HG03066 (cell line): ENCODE measurements around the gene GON4L.
"Not testable (repeated sequence)": the region's sequence is repeated elsewhere in the genome, so short reads cannot be mapped to it uniquely, and the experiment has no call there.

Experiments used
- ATAC-seq: cut with Tn5 transposase; IDR thresholded peaks from one replicate; pipeline ENCODE4 v1.9.1; 2021; ENCODE audit warnings: low read depth; ENCODE audit not compliant: unreplicated experiment

Gene GON4L

DNA sequence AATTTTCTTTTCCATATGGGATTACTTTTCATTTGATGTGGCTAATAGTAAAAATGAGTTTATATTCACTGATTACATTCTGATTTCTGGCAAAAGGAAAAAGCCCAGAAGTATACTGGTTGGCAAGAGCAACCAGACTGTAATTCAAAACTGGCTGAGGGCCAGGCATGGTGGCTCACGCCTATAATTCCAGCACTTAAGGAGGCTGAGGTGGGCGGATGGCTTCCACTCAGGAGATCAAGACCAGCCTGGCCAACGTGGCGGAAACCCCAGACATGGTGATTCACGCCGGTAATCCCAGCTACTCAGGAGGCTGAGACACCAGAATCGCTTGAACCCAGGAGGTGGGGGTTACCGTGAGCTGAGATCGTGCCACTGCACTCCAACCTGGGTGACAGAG is 16.8 kb upstream of the GON4L start:
- ATAC-seq, result no peak

DNA sequence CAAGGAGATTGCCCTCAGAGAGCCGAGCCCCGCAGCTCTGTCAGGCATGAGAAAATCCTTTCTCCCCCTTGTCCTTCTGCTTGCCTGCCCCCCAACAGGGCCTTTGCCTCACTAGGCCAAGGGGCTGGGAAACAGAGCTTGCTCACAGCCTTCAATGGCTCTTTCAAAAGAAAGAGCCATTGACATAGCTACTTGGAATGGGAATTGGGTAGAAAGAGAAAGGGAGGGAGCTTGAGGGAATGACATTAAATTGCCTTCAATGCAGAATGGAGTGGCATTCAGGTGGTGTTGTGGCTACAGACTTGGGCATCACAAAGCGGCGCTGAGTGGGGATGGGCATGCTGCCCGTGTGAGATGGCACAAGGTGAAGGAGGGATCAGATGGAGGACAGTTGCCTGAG is 15.5 kb upstream of the GON4L start:
- no peak for ATAC-seq

DNA sequence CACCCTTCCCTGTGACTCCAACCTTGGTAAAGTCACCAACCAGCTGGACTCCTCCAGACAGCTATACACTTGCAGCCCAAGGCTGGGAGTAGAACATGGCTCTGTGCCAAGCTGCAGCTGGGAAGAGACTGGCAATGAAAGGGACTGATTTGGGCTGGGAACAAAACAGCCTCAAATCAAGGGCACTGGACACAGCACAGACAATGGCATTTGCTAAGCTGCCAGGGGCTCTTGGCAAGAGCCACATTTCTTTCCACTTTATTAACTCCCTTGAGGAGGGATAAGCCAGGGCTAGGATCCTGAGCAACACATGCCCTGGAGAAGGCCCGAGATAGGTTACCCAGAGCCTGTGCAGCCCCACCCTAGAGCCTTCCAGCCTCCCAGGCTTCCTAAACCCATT is 14.4 kb upstream of the GON4L start:
- ATAC-seq, result no peak

DNA sequence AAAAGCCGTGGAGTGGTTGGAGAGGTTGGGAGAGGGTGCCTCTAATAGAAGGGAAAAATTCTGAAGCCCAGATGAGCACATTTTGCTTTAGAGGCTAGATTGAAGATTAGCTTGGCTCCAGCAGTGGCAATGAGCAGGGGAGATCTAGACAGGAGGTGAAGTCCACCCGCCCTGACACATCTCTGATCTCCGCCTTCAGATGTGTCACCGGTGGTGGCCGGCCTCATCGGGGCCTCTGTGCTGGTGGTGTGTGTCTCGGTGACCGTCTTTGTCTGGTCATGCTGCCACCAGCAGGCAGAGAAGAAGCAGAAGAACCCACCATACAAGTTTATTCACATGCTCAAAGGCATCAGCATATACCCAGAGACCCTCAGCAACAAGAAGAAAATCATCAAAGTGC is 10.8 kb upstream of the GON4L start:
- no peak for ATAC-seq

DNA sequence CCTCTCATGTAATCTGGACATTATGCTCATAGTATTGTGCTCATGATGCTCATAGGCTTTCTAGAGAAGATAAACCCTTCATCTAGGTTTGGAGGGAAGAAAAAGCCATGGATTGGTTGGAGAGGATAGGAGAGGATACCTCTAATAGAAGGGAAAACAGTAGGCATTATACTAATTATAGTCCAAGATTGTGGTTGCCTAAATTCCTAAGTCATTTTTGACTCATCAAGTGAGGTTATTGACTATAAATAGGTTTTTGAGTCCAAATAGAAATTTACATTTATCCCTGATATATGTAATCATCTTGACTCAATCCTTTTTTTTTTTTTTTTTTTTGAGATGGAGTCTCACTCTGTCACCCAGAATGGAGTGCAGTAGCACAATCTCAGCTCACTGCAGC is 7.4 kb upstream of the GON4L start:
- no peak for ATAC-seq

DNA sequence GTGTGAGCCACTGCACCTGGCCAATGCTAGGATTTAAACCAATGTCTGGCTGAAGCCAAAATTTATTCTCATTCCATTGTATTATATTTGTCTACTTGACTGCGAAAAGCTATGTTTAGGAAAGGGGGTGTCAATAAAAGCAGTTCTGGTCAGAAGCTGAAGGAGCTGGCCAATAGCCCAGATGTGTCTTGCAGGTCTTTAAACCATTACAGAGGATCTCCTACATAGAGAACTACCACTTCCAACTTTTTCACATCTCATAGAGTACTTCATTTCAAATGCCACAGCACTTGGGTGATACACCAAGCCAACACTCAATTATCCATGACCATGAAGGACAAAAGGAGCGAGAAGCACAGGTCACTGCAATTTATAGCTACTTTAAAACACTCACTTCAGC is 4.9 kb upstream of the GON4L start:
- ATAC-seq, result no peak

DNA sequence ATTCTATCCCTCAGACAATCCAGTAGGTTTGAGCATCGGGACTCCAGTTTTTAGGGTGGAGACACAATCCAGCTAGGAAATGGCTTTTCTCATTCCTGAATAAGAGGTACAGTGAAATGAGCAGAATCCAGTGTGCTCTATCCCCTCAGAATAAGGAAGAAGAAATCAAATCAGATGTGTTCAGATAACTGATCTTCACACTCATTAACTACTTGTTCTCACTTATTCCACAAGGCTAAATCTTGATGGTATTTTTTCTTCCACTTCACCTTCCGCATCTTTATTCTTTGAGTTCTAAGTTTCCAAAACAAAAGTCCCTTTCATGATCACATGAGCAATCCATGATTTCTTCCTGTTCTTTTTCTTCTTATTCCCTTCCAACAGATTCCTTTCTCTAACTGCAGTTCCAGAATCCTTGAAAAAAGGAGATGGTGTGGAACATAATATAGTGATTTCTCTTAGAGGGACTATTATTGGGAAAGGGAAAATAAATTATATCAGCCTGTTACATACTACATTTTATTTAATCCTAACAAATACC is 4.0 kb upstream of the GON4L start:
- ATAC-seq, result no peak

DNA sequence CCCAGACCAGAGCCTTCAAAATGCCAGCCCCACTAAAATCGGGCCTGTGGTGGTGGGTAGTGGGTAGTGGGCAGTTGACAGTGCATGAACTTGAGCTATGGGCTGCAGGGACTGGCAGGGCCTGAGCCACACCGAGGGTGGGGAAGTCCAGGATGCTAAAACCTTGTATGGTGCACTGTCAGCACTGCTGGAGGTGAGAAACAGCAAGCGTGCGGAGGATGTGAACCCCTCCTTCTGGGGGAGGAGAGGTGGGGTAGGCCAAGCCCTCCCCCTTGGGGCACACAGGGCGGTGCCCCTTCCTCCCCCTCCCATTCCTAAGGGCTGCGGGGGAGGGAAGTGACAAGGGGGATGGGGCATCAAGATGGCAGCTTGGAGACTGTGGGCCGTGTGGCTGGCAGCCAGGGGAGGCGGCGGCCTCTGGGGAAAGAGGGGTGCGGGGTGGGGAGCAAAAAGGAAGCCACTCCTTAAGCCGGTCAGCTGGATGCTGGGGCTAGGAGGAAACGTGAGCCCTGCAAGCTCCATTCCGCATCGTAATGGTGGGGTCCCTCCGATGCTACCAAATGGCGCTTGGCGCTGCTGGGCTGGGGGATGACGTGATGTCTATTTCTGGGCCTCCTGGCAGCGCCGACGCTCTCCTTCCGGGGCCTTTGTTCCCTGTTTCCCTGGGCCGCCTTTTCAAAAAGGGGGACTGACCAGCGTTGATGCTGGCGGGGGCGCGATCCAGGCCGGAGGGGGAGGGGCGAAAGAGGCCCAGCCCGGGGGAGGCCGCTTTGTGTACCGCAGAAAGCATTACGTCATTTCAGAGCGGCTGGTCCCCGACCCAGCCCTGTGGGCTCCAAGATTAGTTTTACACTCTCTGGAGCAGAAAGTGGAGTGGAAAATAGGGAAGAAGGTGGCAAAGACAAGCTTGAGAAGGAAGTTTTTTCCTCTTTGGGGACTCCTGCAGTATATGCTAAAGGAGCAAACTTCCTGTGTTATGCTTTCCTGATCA is 3.2 kb upstream of the GON4L start:
- no peak for ATAC-seq

DNA sequence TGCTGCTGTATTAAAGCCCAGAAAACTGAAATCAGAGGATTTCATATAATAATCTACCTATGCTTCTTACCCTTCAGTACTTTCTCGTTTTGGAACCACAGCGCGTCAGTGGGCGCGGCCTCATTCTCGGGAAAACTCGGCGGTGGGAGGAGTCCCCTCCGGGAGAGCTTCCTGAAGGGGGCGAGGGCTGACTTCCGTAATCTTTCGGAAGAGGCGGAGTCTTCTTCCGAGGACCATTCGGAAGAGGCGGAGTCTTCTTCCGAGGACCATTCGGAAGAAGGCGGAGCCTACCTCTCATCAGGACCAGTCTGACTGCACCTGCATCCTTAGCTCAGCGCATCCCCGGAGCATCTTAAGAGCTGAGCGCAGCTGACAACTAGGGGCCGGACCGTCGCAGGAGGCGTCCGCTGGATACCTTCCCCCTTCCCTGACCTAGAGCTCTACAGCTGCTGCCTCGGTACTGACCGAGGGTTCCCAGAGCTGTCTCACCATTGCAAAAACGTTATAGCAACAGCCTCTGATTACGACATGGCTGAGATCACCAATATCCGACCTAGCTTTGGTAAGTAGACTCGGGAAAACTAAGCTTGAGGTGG is 2.3 kb upstream of the GON4L start, which contains the start of gene SYT11:
TSS of gene SYT11 (plus strand) at position 334 of the 596 bp plus-strand sequence. CDS start at position 529, 195 bp downstream.
- ATAC-seq, result peak; percentile 70

DNA sequence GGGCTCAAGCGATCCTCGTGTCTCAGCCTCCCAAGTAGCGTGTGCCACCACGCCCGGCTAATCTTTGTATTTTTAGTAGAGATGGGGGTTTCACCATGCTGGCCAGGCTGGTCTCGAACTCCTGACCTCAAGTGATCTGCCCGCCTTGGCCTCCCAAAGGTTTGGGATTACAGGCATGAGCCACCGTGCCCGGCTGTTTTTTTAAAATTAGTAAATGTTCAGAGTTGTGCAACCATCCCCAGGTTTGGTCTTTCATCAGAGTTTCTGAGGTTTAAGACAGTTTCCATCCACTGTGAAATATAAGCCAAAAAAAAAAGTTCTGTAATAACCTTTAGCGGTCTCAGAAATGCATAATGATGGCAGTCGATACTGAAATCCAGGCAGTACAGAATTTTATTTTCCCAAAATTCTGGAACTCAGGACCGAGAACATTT is 1.8 kb upstream of the GON4L start:
- no peak for ATAC-seq

DNA sequence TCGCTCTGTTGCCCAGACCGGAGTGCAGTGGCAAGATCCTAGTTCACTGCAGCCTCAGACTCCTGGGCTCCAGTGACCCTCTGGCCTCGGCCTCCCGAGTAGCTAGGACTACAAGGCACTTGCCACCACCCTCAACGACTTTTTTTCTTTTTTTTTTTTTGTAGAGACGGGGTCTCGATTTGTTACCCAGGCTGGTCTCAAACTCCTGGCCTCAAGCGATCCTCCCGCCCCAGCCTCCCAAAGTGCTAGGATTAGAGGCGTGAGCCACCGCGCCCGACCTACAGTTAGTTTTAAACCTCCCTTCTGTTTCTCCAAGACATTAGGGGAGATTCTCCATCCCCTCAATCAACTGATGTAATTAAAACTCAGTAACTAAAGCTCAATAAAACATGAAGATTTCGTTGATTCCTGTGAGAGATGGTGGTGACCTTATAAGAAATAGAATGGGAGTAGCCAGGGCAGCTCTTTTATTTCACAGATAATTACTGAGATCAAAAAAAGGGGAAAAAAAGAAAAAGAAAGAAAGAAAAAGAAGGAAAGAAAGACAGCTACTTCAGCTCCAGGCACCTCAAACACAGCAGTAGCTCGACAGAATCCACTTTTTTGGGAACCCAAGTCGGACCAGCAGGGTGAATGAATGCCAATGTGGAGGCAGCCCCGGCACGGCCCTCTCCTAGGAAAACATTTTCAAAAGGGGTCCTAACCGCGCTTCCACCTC is 598 bp downstream of the GON4L start:
- ATAC-seq, result no peak

DNA sequence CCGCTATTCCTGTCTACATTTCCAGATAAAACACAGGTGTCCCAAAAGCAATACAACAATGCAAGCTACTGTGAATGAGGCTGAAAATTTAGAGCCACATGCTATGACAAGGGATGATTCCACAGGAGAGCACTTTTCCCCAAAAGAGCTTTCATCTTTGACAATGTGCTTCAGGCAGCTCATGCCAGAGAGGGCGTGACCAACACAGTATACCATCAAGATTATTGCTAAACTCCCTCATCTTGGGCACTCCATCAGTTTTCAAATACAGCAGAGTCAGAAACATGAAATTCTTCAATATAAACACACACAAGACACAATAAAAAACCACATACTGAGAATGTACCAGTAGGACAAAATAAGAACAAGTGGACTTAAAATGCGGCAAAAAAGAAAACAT is 6.7 kb downstream of the GON4L start:
- no peak for ATAC-seq

DNA sequence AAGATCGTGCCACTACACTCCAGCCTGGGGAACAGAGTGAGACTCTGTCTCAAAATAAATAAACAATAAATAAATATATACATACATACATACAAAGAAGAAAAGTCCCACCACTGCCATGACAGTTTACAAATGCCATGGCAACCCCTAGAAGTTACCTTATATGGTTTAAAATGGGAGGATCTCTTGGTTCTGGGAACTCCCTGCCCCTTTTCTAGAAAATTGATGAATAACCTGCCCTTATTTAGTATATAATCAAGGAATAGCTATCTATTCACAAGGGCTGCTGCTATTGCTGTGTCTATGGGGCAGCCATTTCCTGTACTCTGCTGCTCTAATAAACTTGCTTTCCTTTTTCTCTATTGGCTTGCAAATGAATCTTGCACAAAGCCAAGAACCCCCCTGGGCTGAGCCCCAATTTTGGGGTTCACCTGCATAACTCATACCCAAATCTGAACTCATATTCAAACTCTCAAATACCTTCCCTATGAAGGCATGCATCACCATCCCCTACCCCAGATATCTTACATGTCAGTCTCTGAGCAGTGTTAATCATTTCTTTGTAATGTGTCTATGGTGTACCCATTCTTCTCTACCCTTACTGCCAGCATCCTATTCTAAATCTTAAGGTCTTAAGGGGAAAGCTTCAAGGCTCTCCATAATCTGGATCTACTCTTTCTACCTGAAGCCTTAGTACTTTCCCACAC is 9.0 kb downstream of the GON4L start:
- no peak for ATAC-seq

DNA sequence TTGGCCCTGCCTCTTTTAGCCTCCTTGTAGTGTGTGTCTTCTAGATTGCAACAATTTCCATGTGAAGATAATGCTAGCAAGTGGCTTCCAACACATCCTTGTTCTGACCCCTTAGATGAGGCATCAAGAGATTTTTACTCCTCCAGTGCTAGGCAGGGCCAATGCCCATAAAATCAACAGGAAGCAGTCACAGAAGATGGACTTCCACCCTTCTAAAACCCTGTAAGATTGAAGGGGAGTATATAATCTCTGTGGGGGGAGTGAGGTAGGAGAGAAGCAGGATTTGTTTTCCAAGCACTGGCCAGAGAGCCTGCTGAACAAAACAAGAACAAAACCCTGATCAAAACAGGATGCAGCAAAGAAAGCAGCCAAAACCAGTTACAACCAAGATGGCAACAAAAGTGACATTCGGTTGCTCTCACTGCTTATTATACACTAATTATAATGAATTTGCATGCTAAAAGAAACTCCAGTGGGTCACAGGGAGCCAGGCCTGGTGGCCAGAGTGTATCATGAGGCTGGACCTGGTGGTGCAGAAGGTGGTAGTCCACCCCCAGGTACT is 12.1 kb downstream of the GON4L start:
- no peak for ATAC-seq

DNA sequence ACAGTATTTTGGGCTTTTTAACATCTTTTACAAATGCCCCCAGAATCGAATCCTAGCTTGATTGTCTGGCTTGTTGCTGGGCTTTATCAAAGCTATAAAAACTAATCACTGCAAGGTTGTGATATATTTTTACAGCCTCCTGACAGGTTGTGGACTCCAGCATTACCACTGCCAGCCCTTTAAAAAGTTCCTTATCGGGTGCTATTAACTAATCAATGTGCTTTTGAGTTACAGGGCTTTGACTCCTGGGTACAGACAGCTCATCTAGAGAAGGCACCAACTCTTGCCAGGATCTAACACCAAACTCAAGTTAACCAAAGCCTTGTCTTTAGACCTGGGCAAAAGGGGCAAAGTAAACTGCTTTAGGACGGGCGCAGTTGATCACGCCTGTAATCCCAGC is 16.6 kb downstream of the GON4L start:
- ATAC-seq, result no peak

DNA sequence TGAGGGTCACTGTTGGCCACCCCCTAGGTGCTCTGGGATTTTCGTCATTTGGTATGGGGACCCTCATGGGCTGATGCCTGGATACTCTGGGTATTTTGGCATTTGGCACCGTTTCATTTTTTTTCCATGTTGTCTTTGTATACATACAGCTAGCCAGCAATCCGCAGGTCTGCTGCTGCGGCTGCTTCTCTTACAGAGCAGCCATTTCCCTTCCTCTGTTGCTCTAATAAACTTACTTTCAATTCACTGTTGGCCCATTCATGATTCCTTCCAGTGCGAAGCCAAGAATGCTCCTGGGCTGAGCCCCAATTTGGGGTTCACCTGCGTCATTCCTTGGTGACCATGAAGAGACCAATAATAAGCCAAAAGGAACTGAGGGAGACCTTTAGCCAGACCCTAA is 21.5 kb downstream of the GON4L start:
- no peak for ATAC-seq

DNA sequence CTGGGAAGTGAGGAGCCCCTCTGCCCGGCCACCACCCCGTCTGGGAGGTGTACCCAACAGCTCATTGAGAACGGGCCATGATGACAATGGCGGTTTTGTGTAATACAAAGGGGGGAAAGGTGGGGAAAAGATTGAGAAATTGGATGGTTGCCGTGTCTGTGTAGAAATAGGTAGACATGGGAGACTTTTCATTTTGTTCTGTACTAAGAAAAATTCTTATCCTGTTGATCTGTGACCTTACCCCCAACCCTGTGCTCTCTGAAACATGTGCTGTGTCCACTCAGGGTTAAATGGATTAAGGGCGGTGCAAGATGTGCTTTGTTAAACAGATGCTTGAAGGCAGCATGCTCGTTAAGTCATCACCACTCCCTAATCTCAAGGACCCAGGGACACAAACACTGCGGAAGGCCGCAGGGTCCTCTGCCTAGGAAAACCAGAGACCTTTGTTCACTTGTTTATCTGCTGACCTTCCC is 22.1 kb downstream of the GON4L start:
- not testable (repeated sequence) for ATAC-seq

DNA sequence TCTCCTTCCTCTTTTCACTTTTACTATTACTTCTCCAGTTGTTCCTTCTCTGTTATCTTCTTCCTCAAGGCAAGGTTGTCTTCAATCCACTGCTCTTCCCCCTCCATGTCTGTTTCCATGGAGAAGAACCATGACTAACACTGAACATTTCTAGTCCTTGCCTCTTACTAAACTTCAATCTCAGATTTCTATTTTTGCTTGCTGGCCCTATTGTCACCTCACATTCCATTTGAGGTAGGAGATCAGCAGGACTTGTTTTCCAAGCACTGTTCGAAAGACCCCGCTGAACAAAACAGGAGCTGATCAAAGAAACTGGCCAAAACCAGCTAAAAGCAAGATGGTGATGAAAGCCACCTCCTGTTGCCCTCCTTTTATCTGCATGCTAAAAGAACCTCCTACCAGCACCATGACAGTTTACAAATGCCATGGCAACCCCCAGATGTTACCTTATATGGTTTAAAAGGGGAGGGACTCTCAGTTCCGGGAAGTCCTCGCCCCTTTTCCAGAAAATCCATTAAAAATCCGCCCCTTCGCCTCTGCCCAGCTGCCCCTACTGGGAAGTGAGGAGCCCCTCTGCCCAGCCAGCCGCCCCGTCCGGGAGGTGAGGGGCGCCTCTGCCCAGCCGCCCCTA is 22.6 kb downstream of the GON4L start:
- ATAC-seq, result no peak

DNA sequence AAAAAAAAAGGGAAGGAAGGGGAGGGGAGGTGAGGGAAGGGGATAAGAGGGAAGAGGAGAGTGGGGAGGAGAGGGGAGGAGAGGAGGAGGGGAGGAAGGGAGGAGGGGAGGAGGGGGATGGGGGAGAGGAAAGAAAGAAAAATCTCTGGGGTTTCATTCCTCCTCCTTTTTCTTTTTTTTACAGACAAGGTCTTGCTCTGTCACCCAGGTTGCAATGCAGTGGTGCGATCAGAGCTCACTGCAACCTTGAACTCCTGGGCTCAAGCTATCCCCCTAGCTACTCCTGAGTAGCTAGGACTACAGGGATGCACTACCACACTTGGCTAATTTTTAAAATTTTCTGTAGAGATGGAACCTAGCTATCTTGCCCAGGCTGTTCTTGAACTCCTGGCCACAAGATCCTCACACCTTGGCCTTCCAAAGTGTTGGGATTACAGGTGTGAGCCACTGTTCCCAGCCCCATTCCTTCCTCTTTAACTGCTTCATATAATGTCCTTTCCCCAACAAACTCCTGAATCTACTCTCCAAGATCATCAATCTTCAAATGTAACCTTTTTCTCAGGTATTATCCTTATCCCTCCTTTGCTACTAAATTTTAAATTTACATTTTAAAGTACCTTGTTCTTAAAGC is 23.2 kb downstream of the GON4L start:
- ATAC-seq, result no peak
